ENCODE measurements around the gene GLI2. TPM values are rescaled to one million over a fixed set of nuclear protein-coding genes. Genes with fewer than 3 reads are reported as not detected.

GLI2 gene
- total RNA-seq, 1 experiment from 2014 or later: not detected

DNA sequence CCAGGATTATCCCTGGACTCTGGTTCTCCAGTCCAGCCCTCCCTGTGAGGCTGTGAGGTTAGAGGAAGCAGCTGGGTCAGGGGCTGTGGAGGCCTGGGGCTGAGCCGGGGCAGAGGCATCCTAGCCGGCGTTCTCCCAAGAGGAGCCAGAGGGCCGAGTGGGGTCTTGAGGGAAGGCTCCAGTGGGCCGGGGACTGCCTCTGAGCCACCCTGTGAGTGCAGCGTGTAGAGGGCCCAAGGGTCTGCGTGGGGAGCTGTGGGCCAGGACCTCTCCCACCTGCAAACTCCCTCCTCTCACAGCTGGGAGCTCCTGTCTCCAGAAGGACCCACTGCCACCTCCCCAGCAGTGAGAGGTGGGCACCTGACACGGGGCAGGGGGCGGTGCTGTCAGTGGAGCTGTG, 41.0 kb downstream of the GLI2 start:
- Histone ChIP-seq H3K79me2 (ENCODE audit: low read length) (no peaks in the 10 kb centered on the region), H3K4me3 (ENCODE audit: low read length) (no peak overlapping the region), H3K27me3 (ENCODE audit: low read length) (no peaks in the 10 kb centered on the region), H3K9me2 (replicated peaks; ENCODE audit: insufficient read depth, low read length) (no peaks in the 10 kb centered on the region), H2AFZ (ENCODE audit: low read length) (no peak overlapping the region), H3K36me3 (ENCODE audit: insufficient read depth, low read length) (no peaks in the 10 kb centered on the region), H3K4me1 (ENCODE audit: low read length) (no peaks in the 10 kb centered on the region), H3K9me3 (ENCODE audit: low read length) (no peaks in the 10 kb centered on the region), H3K4me2 (ENCODE audit: low read depth, low read length, poor library complexity, severe bottlenecking) (no peak overlapping the region), H3K9ac (ENCODE audit: low read length) (no peak overlapping the region), H4K20me1 (ENCODE audit: insufficient read depth, low read depth, low read length) (0 out of 2 replicates have a peak, but pooled peaks cover 3% of the 10 kb centered on the region), H3K27ac (ENCODE audit: low read length) (no peak overlapping the region)
- no peak for DNase-seq

DNA sequence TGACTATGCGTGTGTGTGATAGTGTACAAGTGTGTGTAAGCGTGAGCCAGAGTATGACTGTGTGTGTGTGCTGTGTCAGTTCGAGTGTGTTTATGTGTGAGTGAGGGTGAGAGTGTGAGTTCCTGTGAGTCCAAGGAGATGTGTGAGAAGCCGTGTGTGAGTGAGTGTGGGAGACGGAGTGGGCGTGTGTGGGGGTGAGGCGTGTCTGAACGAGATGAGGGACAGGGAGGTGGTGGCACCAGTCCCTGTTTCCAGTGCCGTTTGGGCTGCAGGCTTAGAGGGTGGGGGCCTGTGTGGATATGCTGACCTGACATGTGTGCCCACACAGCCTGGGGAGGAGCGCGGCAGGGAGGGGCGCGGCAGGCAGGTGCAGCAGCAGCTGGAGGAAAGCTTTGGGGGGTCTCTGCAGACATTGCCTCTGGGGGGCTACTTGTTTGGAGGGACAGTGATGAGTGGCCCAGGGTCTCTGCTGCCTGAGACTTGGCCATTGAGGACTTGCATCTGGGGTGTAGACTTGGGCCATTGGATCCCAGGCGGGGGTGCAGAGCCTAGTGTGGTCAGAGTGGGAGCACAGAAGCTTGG, 41.6 kb downstream of the GLI2 start:
- no peaks in the 10 kb centered on the region for H3K4me1 ChIP-seq (ENCODE audit: low read length)
- H3K9me2 ChIP-seq (replicated peaks; ENCODE audit: insufficient read depth, low read length): no peaks in the 10 kb centered on the region
- H3K4me3 ChIP-seq (ENCODE audit: low read length): no peak overlapping the region
- no peaks in the 10 kb centered on the region for H3K79me2 ChIP-seq (ENCODE audit: low read length)
- H3K36me3 ChIP-seq (ENCODE audit: insufficient read depth, low read length): no peaks in the 10 kb centered on the region
- no peaks in the 10 kb centered on the region for H3K27me3 ChIP-seq (ENCODE audit: low read length)
- no peak overlapping the region for H3K27ac ChIP-seq (ENCODE audit: low read length)
- H3K4me2 ChIP-seq (ENCODE audit: low read depth, low read length, poor library complexity, severe bottlenecking): no peak overlapping the region
- no peak overlapping the region for H3K9ac ChIP-seq (ENCODE audit: low read length)
- no peak overlapping the region for H2AFZ ChIP-seq (ENCODE audit: low read length)
- 0 out of 2 replicates have a peak, but pooled peaks cover 3% of the 10 kb centered on the region for H4K20me1 ChIP-seq (ENCODE audit: insufficient read depth, low read depth, low read length)
- no peak for DNase-seq
- H3K9me3 ChIP-seq (ENCODE audit: low read length): no peaks in the 10 kb centered on the region

GRCh38 chr2:120777787-120778186, 42.1 kb downstream of the GLI2 start:
- Histone ChIP-seq H3K9me2 (replicated peaks; ENCODE audit: insufficient read depth, low read length) (no peaks in the 10 kb centered on the region), H3K9me3 (ENCODE audit: low read length) (no peaks in the 10 kb centered on the region), H4K20me1 (ENCODE audit: insufficient read depth, low read depth, low read length) (0 out of 2 replicates have a peak, but pooled peaks cover 3% of the 10 kb centered on the region), H3K4me2 (ENCODE audit: low read depth, low read length, poor library complexity, severe bottlenecking) (no peak overlapping the region), H3K27me3 (ENCODE audit: low read length) (no peaks in the 10 kb centered on the region), H3K27ac (ENCODE audit: low read length) (no peak overlapping the region), H3K4me1 (ENCODE audit: low read length) (no peaks in the 10 kb centered on the region), H3K36me3 (ENCODE audit: insufficient read depth, low read length) (no peaks in the 10 kb centered on the region), H3K4me3 (ENCODE audit: low read length) (no peak overlapping the region), H3K79me2 (ENCODE audit: low read length) (no peaks in the 10 kb centered on the region), H3K9ac (ENCODE audit: low read length) (no peak overlapping the region), H2AFZ (ENCODE audit: low read length) (no peak overlapping the region)
- no peak for DNase-seq

DNA sequence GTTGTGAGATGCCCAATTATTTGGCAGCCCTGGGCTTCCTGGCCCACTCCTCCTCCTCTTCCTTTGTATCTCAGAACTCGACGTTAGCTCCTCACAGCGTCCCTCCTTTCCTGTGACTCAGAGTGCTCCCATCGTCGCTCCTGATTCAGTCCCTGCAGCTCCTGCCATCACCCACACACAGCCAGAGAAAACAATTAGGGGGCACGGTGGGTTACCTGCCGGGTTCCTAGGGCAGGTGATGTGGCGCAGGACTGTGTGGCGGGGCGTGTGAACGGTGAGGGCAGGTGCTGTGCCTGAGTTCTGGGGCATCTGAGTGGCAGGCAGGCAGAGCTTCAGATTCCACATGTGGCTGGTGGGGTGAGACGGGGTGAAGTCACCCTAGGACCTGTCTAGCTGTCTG, 42.6 kb downstream of the GLI2 start:
- H3K9me2 ChIP-seq (replicated peaks; ENCODE audit: insufficient read depth, low read length): no peaks in the 10 kb centered on the region
- H3K9me3 ChIP-seq (ENCODE audit: low read length): no peaks in the 10 kb centered on the region
- no peaks in the 10 kb centered on the region for H3K79me2 ChIP-seq (ENCODE audit: low read length)
- H3K4me2 ChIP-seq (ENCODE audit: low read depth, low read length, poor library complexity, severe bottlenecking): no peak overlapping the region
- H4K20me1 ChIP-seq (ENCODE audit: insufficient read depth, low read depth, low read length): 0 out of 2 replicates have a peak, but pooled peaks cover 3% of the 10 kb centered on the region
- no peaks in the 10 kb centered on the region for H3K36me3 ChIP-seq (ENCODE audit: insufficient read depth, low read length)
- no peak overlapping the region for H3K27ac ChIP-seq (ENCODE audit: low read length)
- H3K9ac ChIP-seq (ENCODE audit: low read length): no peak overlapping the region
- H3K27me3 ChIP-seq (ENCODE audit: low read length): no peaks in the 10 kb centered on the region
- DNase-seq: no peak
- no peak overlapping the region for H2AFZ ChIP-seq (ENCODE audit: low read length)
- H3K4me3 ChIP-seq (ENCODE audit: low read length): no peak overlapping the region
- H3K4me1 ChIP-seq (ENCODE audit: low read length): no peaks in the 10 kb centered on the region

DNA sequence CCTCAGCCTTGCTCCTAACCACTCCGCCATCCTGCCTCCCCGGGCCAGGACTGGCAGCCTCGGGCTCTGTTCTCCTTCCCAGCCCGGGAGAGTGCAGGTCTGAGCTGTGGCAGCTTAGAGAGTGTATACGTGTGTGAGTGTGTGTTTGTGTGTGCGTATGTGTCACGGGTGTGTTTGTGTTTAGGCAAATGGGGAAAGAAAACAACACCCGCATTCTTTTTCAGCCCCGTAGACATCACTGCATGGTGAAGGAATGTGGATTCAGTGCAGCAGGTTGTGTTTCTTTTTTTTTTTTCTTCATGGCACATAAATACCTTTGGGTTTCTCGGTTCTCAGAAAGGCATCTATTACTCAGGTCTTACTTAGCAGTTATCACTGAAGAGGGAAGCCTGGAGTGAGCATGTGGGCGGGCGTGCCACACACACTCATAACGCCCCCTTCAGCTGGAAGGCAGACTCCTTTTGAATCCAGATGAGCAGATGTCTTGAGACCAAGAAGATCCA, 44.2 kb downstream of the GLI2 start:
- no peak overlapping the region for H3K4me3 ChIP-seq (ENCODE audit: low read length)
- H3K79me2 ChIP-seq (ENCODE audit: low read length): no peaks in the 10 kb centered on the region
- 0 out of 2 replicates have a peak, but pooled peaks cover 3% of the 10 kb centered on the region for H4K20me1 ChIP-seq (ENCODE audit: insufficient read depth, low read depth, low read length)
- H3K36me3 ChIP-seq (ENCODE audit: insufficient read depth, low read length): no peaks in the 10 kb centered on the region
- no peaks in the 10 kb centered on the region for H3K9me2 ChIP-seq (replicated peaks; ENCODE audit: insufficient read depth, low read length)
- no peak for DNase-seq
- no peaks in the 10 kb centered on the region for H3K27me3 ChIP-seq (ENCODE audit: low read length)
- no peaks in the 10 kb centered on the region for H3K9me3 ChIP-seq (ENCODE audit: low read length)
- H2AFZ ChIP-seq (ENCODE audit: low read length): no peak overlapping the region
- H3K9ac ChIP-seq (ENCODE audit: low read length): no peak overlapping the region
- H3K4me1 ChIP-seq (ENCODE audit: low read length): no peaks in the 10 kb centered on the region
- no peak overlapping the region for H3K4me2 ChIP-seq (ENCODE audit: low read depth, low read length, poor library complexity, severe bottlenecking)
- H3K27ac ChIP-seq (ENCODE audit: low read length): no peak overlapping the region

DNA sequence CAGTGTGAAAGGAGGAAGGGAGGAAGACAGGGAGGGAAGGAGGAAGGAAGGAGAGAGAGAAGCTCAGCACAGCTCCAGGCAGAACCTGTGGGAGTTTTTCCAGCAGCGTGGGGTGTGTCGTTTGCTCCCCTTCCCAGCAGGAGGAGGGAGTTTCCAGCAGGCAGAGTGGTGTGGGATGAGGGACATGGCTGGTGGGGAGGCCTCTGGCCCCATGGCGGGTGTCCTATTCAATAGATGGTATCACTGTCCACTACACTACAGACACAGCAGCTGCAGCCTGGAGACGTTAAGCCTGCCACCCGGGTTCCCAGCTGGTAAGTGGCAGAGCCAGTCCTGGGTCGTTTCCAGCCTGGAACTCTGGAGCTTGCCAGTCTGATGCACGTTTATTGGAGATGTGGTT, 44.7 kb downstream of the GLI2 start:
- H3K4me1 ChIP-seq (ENCODE audit: low read length): no peaks in the 10 kb centered on the region
- H3K79me2 ChIP-seq (ENCODE audit: low read length): no peaks in the 10 kb centered on the region
- H3K4me2 ChIP-seq (ENCODE audit: low read depth, low read length, poor library complexity, severe bottlenecking): no peak overlapping the region
- H3K9me3 ChIP-seq (ENCODE audit: low read length): no peaks in the 10 kb centered on the region
- H3K4me3 ChIP-seq (ENCODE audit: low read length): no peak overlapping the region
- DNase-seq: no peak
- no peaks in the 10 kb centered on the region for H3K36me3 ChIP-seq (ENCODE audit: insufficient read depth, low read length)
- H3K9me2 ChIP-seq (replicated peaks; ENCODE audit: insufficient read depth, low read length): no peaks in the 10 kb centered on the region
- H3K27me3 ChIP-seq (ENCODE audit: low read length): no peaks in the 10 kb centered on the region
- no peak overlapping the region for H3K9ac ChIP-seq (ENCODE audit: low read length)
- no peak overlapping the region for H3K27ac ChIP-seq (ENCODE audit: low read length)
- 0 out of 2 replicates have a peak, but pooled peaks cover 3% of the 10 kb centered on the region for H4K20me1 ChIP-seq (ENCODE audit: insufficient read depth, low read depth, low read length)
- H2AFZ ChIP-seq (ENCODE audit: low read length): no peak overlapping the region

GRCh38 chr2:120783371-120783791, 47.7 kb downstream of the GLI2 start:
- H2AFZ ChIP-seq (ENCODE audit: low read length): no peak overlapping the region
- no peaks in the 10 kb centered on the region for H3K9me3 ChIP-seq (ENCODE audit: low read length)
- no peak for DNase-seq
- H3K4me2 ChIP-seq (ENCODE audit: low read depth, low read length, poor library complexity, severe bottlenecking): no peak overlapping the region
- no peak overlapping the region for H3K9ac ChIP-seq (ENCODE audit: low read length)
- H4K20me1 ChIP-seq (ENCODE audit: insufficient read depth, low read depth, low read length): 0 out of 2 replicates have a peak, but pooled peaks cover 3% of the 10 kb centered on the region
- no peaks in the 10 kb centered on the region for H3K4me1 ChIP-seq (ENCODE audit: low read length)
- H3K79me2 ChIP-seq (ENCODE audit: low read length): no peaks in the 10 kb centered on the region
- no peaks in the 10 kb centered on the region for H3K27me3 ChIP-seq (ENCODE audit: low read length)
- no peak overlapping the region for H3K27ac ChIP-seq (ENCODE audit: low read length)
- no peaks in the 10 kb centered on the region for H3K36me3 ChIP-seq (ENCODE audit: insufficient read depth, low read length)
- H3K9me2 ChIP-seq (replicated peaks; ENCODE audit: insufficient read depth, low read length): no peaks in the 10 kb centered on the region
- H3K4me3 ChIP-seq (ENCODE audit: low read length): no peak overlapping the region

DNA sequence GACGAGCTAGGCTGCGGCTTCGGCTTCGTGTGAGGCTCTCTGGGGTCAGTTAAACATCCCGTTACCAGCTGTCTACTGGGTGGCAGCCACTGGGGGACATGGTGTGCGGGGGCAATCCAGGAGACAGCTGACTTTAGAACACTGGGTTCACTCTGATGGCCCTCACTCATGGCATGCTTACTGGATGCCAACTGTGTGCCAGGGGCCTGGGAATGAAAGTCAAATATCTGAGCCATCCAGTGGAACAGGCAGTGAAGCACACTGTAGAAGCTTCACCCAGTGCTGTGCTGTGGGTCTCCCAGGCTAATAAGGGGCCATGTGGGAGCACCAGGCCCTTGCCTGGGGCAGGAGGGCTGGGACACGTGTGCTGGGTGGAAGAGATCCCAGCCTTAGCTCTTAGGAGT, 48.3 kb downstream of the GLI2 start:
- H3K9me2 ChIP-seq (replicated peaks; ENCODE audit: insufficient read depth, low read length): no peaks in the 10 kb centered on the region
- no peak overlapping the region for H2AFZ ChIP-seq (ENCODE audit: low read length)
- no peak overlapping the region for H3K4me3 ChIP-seq (ENCODE audit: low read length)
- no peaks in the 10 kb centered on the region for H3K9me3 ChIP-seq (ENCODE audit: low read length)
- no peak for DNase-seq
- no peak overlapping the region for H3K4me2 ChIP-seq (ENCODE audit: low read depth, low read length, poor library complexity, severe bottlenecking)
- H3K27me3 ChIP-seq (ENCODE audit: low read length): no peaks in the 10 kb centered on the region
- H3K27ac ChIP-seq (ENCODE audit: low read length): no peak overlapping the region
- H3K79me2 ChIP-seq (ENCODE audit: low read length): no peaks in the 10 kb centered on the region
- 0 out of 2 replicates have a peak, but pooled peaks cover 2% of the 10 kb centered on the region for H4K20me1 ChIP-seq (ENCODE audit: insufficient read depth, low read depth, low read length)
- no peaks in the 10 kb centered on the region for H3K4me1 ChIP-seq (ENCODE audit: low read length)
- no peak overlapping the region for H3K9ac ChIP-seq (ENCODE audit: low read length)
- no peaks in the 10 kb centered on the region for H3K36me3 ChIP-seq (ENCODE audit: insufficient read depth, low read length)
